Raji (cell line): ENCODE measurements around the gene HSPA2.

ENCODE experiments used
- POLR2A ChIP-seq: IDR thresholded peaks from 2 replicates; pipeline ENCODE4 v1.6.1; 2011; ENCODE audit warnings: low read depth, low read length, control low read depth; ENCODE audit not compliant: insufficient read depth

Gene HSPA2

GRCh38 chr14:64507376-64508156 lies 33.0 kb upstream of the HSPA2 start:
- no peak for TF ChIP-seq POLR2A

GRCh38 chr14:64508215-64508776 lies 32.2 kb upstream of the HSPA2 start:
- no peak for TF ChIP-seq POLR2A

DNA sequence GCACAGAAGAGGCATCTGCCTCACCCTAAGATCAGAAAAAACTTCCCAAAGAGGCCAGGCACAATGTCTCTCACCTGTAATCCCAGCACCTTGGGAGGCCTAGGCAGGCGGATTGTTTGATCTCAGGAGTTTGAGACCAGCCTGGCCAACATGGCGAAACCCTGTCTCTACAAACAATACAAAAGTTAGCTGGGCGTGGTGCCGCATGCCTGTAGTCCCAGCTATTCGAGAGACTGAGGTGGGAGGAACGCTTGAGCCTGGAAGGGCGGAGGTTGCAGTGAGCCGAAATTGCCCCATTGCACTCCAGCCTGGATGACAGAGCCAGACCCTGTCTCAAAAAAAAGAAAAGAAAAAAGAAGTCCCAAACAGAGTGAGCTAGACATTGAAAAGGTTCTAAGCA lies 31.5 kb upstream of the HSPA2 start:
- TF ChIP-seq POLR2A: no peak

GRCh38 chr14:64510825-64511671 lies 29.5 kb upstream of the HSPA2 start:
- no peak for TF ChIP-seq POLR2A

DNA sequence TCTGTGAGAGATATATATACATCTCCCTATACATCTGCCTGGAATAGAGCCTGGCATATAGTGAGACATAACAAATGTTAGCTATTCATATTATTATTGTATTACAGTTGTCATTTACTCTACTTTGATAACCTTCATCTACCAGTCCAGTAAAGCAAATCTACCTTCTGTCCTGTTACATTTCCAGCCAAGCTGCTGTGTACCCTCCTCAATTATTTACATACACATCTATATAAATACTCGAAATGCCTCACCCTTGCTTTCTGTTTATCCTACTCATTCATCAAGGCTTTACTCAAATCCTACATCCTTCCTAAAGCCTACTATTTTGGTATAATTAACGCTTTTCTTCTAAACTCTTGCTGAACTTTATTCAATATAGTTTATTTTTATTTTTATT lies 27.3 kb upstream of the HSPA2 start:
- no peak for TF ChIP-seq POLR2A

DNA sequence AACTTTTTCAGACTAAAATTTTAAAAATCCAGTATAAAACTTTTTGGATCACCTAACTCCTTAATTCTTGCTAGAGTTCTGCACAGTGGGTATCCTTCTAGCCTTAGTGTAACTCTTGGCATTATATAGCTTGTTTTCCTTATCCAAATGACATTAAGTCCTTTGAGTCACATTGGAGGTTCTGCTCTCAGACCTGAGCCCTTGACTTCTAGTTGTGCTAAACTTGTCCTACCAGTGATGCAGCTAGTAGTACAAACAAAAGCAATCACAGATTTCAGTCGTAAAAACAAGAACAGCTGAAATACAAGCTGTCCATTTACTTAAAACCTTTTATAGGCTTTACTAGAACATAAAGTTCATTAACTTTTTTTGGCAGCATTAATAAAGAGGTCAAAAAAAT lies 25.5 kb upstream of the HSPA2 start:
- no peak for TF ChIP-seq POLR2A

DNA sequence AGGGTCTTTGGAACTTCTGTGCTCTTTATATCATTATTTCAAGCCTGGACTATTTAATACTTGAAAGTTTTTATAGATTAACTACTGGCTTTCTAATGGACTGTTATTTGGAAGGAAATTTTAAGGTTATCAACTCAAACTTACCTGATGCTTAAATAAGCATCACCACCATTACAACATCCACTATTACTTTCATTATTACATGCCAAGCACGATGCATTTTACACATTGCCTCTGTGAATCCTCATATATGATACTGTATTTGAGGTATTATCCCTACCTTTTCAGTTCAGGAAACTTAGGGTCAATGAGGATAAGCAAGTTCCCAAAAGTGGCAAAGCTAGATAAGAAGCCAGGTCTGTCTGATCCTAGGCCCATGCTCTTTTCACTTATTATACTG lies 23.6 kb upstream of the HSPA2 start:
- TF ChIP-seq POLR2A: no peak

- no peak for TF ChIP-seq POLR2A
Measured at GRCh38 chr14:64518229-64518628, 22.3 kb upstream of the HSPA2 start.

GRCh38 chr14:64520699-64521098 lies 19.8 kb upstream of the HSPA2 start:
- TF ChIP-seq POLR2A: no peak

GRCh38 chr14:64522591-64523355 lies 17.8 kb upstream of the HSPA2 start:
- TF ChIP-seq POLR2A: no peak

GRCh38 chr14:64525354-64525753 lies 15.2 kb upstream of the HSPA2 start:
- TF ChIP-seq POLR2A: no peak

DNA sequence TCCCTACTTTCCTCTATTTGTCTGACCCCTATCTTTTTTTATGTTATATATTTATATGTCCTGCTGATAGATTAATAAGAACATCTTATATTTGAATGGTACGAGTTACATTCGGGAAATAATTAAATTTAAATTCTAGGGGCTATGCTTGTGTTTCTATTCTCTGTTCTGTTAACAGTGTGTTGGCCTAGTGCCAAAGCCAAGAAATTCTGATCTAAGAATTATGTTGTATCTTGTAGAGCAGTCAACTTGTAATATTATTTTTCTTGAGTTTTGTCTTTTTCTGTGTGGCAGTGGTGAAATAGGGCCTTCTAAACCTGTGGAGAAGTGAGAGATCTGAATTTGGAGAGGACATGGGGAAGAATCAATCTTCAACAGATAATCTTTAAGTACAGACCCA lies 9.0 kb upstream of the HSPA2 start:
- no peak for TF ChIP-seq POLR2A

DNA sequence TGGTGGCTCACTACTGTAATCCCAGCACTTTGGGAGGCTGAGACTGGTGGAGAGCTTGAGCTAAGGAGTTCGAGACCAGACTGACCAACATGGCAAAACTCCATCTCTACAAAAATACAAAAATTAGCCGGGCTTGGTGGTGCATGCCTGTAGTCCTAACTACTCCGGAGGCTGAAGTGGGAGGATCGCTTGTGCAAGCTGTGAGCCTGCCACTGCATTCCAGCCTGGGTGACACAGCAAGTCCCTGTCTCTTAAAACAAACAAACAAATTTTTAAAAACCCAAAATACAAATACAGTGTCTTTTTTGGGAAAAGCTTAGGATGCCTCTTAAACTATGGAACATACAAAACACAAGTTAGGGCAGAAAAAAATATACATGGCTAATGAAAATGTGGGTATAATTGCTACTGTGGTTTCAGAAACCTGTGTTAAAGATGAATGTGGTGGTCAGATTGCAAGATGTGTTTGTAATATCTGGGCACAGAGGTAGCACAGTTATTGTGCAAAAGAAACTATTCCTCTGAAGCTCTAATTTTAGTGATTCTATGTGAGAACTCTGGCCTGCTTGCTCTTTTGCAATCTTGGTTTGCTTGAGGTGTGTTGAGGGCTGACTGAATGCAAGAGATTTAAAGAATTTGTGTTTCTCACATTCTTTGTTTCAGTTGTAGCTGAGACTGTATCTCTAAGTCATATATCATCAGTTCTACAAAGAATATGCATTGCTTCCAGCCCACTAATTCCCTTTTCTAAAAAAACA lies 3.9 kb upstream of the HSPA2 start:
- no peak for TF ChIP-seq POLR2A

- no peak for TF ChIP-seq POLR2A
Measured at GRCh38 chr14:64541261-64541971, 875 bp downstream of the HSPA2 start.
